HG02943 (cell line): ENCODE results near the gene GFY.
A peak's percentile ranks its signal among the peaks of the same experiment; 100 is the strongest.
"Not testable (repeated sequence)": the region's sequence is repeated elsewhere in the genome, so short reads cannot be mapped to it uniquely, and the experiment has no call there.

Experiments
- ATAC-seq: cut with Tn5 transposase; IDR thresholded peaks from one replicate; pipeline ENCODE4 v1.9.1; 2021; ENCODE audit warnings: mild to moderate bottlenecking, low read depth, moderate library complexity; ENCODE audit not compliant: unreplicated experiment

Gene GFY

GRCh38 chr19:49468199-49468598 lies 43.0 kb downstream of the GFY start:
- ATAC-seq: no peak

- peak; percentile 63 for ATAC-seq
Observed at GRCh38 chr19:49468746-49469447, 43.7 kb downstream of the GFY start.

- no peak for ATAC-seq
Observed at GRCh38 chr19:49469828-49470614, 44.8 kb downstream of the GFY start.

- ATAC-seq: no peak
Observed at GRCh38 chr19:49470615-49470978, 45.4 kb downstream of the GFY start.

GRCh38 chr19:49472936-49473335 lies 47.7 kb downstream of the GFY start:
- no peak for ATAC-seq

GRCh38 chr19:49473501-49473867 lies 48.3 kb downstream of the GFY start:
- ATAC-seq: not testable (repeated sequence)

- no peak for ATAC-seq
Observed at GRCh38 chr19:49473868-49474541, 48.8 kb downstream of the GFY start, which contains the start of gene FLT3LG. Gene FLT3LG (plus strand): TSS chr19:49474215. CDS start chr19:49474640, 425 bp downstream.

- no peak for ATAC-seq
Observed at GRCh38 chr19:49474542-49474924, 49.3 kb downstream of the GFY start.

- ATAC-seq: no peak
Observed at GRCh38 chr19:49475191-49475917, 50.2 kb downstream of the GFY start.

- ATAC-seq: no peak
Observed at GRCh38 chr19:49475995-49476880, 51.0 kb downstream of the GFY start.
